Measurements from ENCODE around the gene EPN3. TPM values are rescaled to one million over a fixed set of nuclear protein-coding genes. Genes with fewer than 3 reads are reported as not detected.

Gene EPN3
- total RNA-seq, 1 donor from 2014 or later, result not detected

DNA sequence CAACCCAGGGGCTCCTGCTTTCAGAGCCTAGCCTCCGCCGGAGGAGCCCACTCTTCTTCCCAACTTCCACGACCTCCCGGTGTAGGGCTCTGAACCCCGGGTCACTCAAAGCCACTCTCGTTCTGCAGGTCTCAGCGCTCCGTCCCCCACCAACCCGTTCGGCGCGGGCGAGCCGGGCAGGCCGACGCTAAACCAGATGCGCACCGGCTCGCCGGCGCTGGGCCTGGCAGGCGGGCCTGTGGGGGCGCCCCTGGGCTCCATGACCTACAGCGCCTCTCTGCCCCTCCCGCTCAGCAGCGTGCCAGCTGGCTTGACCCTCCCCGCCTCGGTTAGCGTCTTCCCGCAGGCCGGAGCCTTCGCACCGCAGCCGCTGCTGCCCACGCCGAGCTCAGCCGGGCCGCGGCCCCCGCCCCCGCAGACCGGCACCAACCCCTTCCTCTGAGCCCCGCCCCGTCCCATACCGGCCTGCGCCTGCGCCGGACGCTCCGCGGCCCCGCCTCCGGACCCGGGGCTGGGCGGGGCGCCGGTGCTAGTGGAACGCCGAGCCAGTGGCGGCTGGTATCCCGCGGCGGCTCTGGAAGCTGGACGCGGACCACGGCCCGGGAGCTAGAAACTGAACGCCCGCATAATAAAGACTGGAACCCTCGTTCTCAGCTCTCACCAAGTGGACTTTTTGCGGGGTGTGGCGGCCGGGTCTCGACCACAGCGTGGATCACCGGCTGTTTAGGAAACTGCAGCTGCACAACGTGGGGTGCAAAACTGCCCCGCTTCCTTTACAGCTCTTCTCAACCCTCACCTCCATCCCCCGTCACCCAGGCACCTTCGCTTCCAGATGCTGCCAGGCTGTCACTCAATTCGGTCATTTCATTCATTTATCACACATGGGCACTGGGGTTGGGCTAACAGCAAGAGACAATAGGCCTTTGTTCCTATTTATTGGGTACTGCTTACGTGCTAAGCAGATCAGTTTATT is 9.5 kb downstream of the EPN3 start:
- no peaks in the 10 kb centered on the region for H3K36me3 Mint-ChIP-seq (ENCODE audit: low read depth)
- H3K4me1 Mint-ChIP-seq (ENCODE audit: low read depth), result peaks cover 23% of the 10 kb centered on the region
- H3K27ac Mint-ChIP-seq, result peak overlapping the region; percentile 55
- H3K27me3 Mint-ChIP-seq (ENCODE audit: insufficient read depth), result peaks cover 15% of the 10 kb centered on the region
- peak overlapping the region; percentile 64 for H3K4me3 Mint-ChIP-seq
- intact Hi-C loops (cut with micrococcal nuclease), result loop anchor here (1.0 kb wide), 4 partner anchors 18 to 165 kb away; partner anchors contain the start of genes ANKRD40 and CACNA1G
- H3K9me3 Mint-ChIP-seq, result no peaks in the 10 kb centered on the region
- DNase-seq (ENCODE audit: low spot score), result peak; percentile 87

DNA sequence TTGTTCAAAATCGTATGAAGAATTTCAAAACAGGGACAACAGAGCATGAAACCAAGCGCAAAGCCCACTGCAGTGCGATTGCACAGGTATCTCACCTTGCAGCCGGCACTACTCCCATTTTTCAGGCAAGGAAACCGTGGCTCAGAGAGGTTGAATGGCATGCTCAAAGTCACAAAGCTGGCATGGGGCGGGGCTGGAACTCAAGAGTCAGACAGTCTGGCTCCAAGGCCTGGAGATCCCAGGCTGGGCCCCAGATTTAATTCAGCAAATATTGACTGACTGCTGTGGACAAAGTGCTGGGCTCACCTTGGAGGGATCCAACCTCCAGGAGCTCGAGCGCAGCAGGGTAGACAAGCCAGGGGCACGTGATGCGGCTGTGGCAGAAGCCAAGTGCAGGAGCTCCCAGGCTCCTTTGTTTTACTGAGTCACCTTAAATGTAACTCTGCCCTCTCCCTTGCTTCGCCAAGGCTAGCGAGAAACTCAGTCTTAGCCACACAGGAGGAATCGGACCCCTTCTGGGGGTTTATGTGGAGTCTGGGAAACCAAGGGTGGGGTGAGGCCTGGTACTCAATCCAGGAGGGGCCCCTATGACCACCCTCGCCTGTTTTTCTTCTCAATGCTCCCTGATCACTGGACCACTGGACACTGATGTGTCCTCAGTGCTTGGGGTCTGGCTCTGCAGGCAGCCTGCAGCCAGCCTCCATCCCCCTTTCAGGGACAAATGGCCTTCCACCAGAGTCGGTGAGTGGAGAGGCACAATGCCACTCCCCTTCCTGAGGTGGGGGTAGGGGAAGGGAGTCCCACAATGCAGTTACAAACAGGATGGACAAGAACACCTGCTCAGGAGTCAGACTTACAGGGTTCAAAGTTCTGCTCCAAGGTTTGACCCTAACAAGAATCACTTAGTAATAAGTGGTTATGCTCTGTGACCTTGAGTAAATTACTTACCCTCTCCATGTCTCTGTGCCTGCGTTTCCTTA is 10.6 kb downstream of the EPN3 start:
- peaks cover 15% of the 10 kb centered on the region for H3K27me3 Mint-ChIP-seq (ENCODE audit: insufficient read depth)
- intact Hi-C loops (cut with micrococcal nuclease), result loop anchor here (1.0 kb wide), 4 partner anchors 17 to 164 kb away; partner anchors contain the start of genes ANKRD40 and CACNA1G
- peak overlapping the region; percentile 64 for H3K4me3 Mint-ChIP-seq
- H3K36me3 Mint-ChIP-seq (ENCODE audit: low read depth), result no peaks in the 10 kb centered on the region
- H3K4me1 Mint-ChIP-seq (ENCODE audit: low read depth), result peaks cover 23% of the 10 kb centered on the region
- no peak overlapping the region for H3K27ac Mint-ChIP-seq
- no peaks in the 10 kb centered on the region for H3K9me3 Mint-ChIP-seq
- no peak for DNase-seq (ENCODE audit: low spot score)

DNA sequence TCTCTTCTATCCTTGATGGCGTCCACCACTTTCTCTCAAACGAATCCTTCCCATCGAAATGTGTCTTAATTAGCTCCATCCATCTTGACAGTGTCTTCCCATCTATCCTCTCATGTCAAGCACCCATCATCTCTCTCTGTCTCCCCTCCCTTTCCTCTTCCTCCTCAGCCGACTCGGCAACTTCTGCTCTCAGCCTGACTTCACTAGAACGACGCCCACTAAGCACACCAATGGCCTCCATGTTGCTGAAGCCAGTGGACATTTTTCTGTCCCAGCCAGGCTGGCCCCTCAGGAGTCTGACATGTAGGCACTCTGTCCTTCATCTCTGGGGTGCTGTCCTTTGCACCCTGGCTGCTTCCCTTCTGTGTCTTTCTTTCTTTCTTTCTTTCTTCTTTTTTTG is 12.0 kb downstream of the EPN3 start:
- Mint-ChIP-seq H3K36me3 (ENCODE audit: low read depth) (no peaks in the 10 kb centered on the region), H3K27me3 (ENCODE audit: insufficient read depth) (peaks cover 15% of the 10 kb centered on the region), H3K27ac (no peak overlapping the region), H3K4me3 (no peak overlapping the region), H3K4me1 (ENCODE audit: low read depth) (peaks cover 23% of the 10 kb centered on the region), H3K9me3 (no peaks in the 10 kb centered on the region)
- intact Hi-C loops (cut with micrococcal nuclease), result no loop called here
- no peak for DNase-seq (ENCODE audit: low spot score)

DNA sequence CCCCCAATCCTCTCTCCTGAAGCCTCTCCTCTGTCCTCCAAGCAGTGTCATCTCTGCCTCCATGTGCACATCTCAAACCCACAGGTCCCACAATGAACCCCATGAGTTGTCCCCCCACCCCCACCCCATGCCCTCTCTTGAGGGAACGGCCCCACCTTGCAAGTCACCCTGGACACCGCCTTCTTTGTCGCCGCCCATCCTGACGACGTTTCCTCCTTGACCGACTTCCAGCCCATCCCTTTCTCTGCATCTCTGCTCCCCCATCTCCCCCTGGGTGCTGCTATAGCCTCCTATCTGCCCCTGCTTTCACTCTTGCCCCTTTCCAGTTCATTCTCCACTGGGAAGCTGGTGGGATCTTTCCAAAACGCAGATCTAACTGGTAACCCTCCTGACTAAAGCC is 12.8 kb downstream of the EPN3 start:
- no peaks in the 10 kb centered on the region for H3K9me3 Mint-ChIP-seq
- DNase-seq (ENCODE audit: low spot score), result no peak
- H3K4me1 Mint-ChIP-seq (ENCODE audit: low read depth), result peaks cover 23% of the 10 kb centered on the region
- H3K27ac Mint-ChIP-seq, result no peak overlapping the region
- intact Hi-C loops (cut with micrococcal nuclease), result no loop called here
- no peaks in the 10 kb centered on the region for H3K36me3 Mint-ChIP-seq (ENCODE audit: low read depth)
- no peak overlapping the region for H3K4me3 Mint-ChIP-seq
- peaks cover 12% of the 10 kb centered on the region for H3K27me3 Mint-ChIP-seq (ENCODE audit: insufficient read depth)

DNA sequence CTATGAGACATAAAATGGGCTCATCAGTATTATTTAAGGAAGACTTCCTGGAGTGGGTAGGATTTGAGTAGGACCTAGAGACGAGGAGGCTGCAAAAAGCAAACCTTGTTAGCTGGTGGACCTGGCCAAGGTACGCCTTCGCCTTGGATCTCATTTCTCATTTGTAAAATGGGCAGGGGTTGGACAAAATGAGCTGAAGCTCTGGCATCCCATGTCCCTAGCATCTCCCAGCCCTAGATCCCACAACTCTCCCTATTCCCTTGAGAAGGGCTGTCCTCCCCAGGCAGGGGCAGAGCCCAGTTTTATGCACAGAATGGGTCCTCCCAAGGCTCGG is 14.1 kb downstream of the EPN3 start:
- Mint-ChIP-seq H3K9me3 (no peaks in the 10 kb centered on the region), H3K36me3 (ENCODE audit: low read depth) (no peaks in the 10 kb centered on the region), H3K27me3 (ENCODE audit: insufficient read depth) (peaks cover 12% of the 10 kb centered on the region), H3K4me1 (ENCODE audit: low read depth) (peaks cover 19% of the 10 kb centered on the region), H3K4me3 (peak overlapping the region; percentile 47), H3K27ac (no peak overlapping the region)
- DNase-seq (ENCODE audit: low spot score), result no peak
- intact Hi-C loops (cut with micrococcal nuclease), result loop anchor here (1.0 to 2.0 kb wide), 10 partner anchors 14 to 410 kb away; partner anchors contain the start of genes CACNA1G, LUC7L3, MYCBPAP and RSAD1

DNA sequence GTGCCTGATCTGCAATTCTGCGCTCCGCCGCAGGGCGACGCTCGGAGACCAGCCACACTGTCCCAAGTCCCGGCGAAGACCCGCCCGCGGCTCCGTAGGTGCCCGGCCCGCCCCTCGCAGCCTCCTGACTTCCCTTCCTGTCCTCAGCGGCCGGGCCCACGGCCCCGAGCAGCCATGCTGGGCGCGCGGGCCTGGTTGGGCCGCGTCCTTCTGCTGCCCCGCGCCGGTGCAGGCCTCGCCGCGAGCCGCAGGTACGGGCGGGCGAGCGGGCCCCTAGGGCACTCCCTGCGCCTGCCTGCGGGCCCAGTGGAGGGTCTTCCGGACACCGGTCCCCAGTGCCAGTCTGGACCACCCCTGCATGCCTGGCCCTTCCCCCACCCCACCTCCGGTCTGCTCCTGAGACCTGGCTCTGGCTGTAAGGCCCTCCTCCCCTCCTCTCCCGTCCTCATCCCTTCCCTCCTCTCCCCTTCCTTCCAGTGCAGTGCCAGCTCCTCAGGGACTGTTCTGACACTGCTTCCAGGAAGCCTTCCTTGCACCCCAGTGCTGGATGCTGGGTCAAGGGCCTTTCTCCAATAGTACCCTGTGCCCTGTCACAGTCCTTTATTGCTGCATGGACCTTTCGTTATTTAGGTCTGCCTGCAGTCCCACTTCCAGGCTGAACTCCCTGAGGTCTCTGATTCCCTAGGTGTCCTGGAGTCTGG is 14.7 kb downstream of the EPN3 start, which contains the start of gene SPATA20:
Gene SPATA20, plus strand, starts transcription at position 140 of the 701 bp plus-strand sequence. Its CDS starts 35 bp downstream, at position 175.
- peak within 1 kb of the TSS; percentile 79 for H3K27ac Mint-ChIP-seq

DNA sequence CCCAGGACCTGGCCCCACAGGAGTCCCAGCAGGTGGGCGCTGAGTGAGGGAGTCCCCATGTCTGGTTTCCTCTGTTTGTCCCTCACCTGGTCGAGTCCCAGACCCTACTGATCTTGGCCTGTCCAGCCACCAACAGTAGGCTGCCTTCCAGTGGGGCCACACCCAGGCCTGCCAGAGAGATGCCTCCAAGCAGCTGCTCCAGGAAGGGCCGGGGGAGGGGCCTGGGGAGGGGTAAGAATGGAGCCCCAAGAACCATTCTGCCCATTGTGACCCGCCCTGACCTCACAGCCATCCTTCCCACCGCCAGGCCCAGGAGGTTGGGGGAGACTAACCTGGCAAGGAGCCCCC is 15.2 kb downstream of the EPN3 start:
- H3K9me3 Mint-ChIP-seq, result no peaks in the 10 kb centered on the region
- no peak for DNase-seq (ENCODE audit: low spot score)
- intact Hi-C loops (cut with micrococcal nuclease), result loop anchor here (1.0 to 2.0 kb wide), 10 partner anchors 13 to 409 kb away; partner anchors contain the start of genes CACNA1G, LUC7L3, MYCBPAP and RSAD1
- H3K4me3 Mint-ChIP-seq, result peak overlapping the region; percentile 77
- H3K27me3 Mint-ChIP-seq (ENCODE audit: insufficient read depth), result peaks cover 12% of the 10 kb centered on the region
- peak overlapping the region; percentile 79 for H3K27ac Mint-ChIP-seq
- H3K4me1 Mint-ChIP-seq (ENCODE audit: low read depth), result peaks cover 11% of the 10 kb centered on the region
- H3K36me3 Mint-ChIP-seq (ENCODE audit: low read depth), result no peaks in the 10 kb centered on the region

More for the DNA sequence above, 14.7 kb downstream of the EPN3 start, which contains the start of gene SPATA20:
- peaks cover 16% of the 10 kb centered on the region for H3K4me1 Mint-ChIP-seq (ENCODE audit: low read depth)
- H3K9me3 Mint-ChIP-seq, result no peaks in the 10 kb centered on the region
- H3K4me3 Mint-ChIP-seq, result peak within 1 kb of the TSS; percentile 77
- DNase-seq (ENCODE audit: low spot score), result peak; percentile 81
- H3K27me3 Mint-ChIP-seq (ENCODE audit: insufficient read depth), result peaks cover 12% of the 10 kb centered on the region
- no peaks in the 10 kb centered on the region for H3K36me3 Mint-ChIP-seq (ENCODE audit: low read depth)
- intact Hi-C loops (cut with micrococcal nuclease), result loop anchor here (1.0 to 2.0 kb wide), 10 partner anchors 13 to 410 kb away; partner anchors contain the start of genes CACNA1G, LUC7L3, MYCBPAP and RSAD1

DNA sequence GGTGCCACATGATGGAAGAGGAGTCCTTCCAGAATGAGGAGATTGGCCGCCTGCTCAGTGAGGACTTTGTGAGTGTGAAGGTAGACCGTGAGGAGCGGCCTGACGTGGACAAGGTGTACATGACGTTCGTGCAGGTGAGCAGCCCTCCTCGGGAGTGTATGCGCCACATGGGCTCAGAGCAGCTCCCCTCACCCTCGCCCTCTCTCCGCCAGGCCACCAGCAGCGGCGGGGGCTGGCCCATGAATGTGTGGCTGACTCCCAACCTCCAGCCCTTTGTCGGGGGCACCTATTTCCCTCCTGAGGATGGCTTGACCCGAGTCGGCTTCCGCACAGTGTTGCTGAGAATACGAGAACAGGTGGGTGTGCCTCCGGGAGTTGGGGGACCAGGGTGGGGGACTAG is 16.3 kb downstream of the EPN3 start:
- no peaks in the 10 kb centered on the region for H3K9me3 Mint-ChIP-seq
- H3K36me3 Mint-ChIP-seq (ENCODE audit: low read depth), result no peaks in the 10 kb centered on the region
- peaks cover 12% of the 10 kb centered on the region for H3K27me3 Mint-ChIP-seq (ENCODE audit: insufficient read depth)
- intact Hi-C loops (cut with micrococcal nuclease), result no loop called here
- no peak for DNase-seq (ENCODE audit: low spot score)
- peaks cover 9% of the 10 kb centered on the region for H3K4me1 Mint-ChIP-seq (ENCODE audit: low read depth)
- H3K27ac Mint-ChIP-seq, result no peak overlapping the region
- no peak overlapping the region for H3K4me3 Mint-ChIP-seq

DNA sequence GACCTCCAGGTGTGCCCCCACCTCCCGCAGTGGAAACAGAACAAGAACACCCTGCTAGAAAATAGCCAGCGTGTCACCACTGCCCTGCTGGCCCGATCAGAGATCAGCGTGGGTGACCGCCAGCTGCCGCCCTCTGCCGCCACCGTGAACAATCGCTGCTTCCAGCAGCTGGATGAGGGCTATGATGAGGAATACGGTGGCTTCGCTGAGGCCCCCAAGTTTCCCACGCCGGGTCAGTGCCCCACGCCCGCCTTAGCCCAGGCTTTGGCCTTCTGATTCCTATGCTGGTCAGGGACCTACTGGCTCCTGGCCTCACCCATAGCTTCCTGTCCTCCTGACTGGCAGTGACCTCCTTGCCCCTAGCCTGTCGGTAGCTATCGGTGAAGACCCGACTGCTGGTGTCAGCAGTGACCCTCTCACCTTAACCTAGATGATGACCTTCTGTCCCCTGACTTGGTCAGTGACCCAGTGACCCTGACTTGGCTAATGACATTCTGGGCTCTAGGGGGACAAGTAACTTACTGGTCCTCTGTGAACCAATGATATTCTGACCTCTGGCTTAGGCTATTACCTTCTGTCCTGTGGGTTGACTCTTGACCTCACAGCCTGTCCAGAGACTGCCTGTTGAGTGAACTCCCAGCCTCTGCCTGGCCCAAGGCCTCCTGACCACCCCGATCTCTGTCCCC is 16.9 kb downstream of the EPN3 start:
- Mint-ChIP-seq H3K4me1 (ENCODE audit: low read depth) (peaks cover 9% of the 10 kb centered on the region), H3K36me3 (ENCODE audit: low read depth) (no peaks in the 10 kb centered on the region), H3K9me3 (no peaks in the 10 kb centered on the region), H3K4me3 (no peak overlapping the region), H3K27me3 (ENCODE audit: insufficient read depth) (peaks cover 8% of the 10 kb centered on the region), H3K27ac (no peak overlapping the region)
- DNase-seq (ENCODE audit: low spot score), result no peak
- intact Hi-C loops (cut with micrococcal nuclease), result no loop called here

DNA sequence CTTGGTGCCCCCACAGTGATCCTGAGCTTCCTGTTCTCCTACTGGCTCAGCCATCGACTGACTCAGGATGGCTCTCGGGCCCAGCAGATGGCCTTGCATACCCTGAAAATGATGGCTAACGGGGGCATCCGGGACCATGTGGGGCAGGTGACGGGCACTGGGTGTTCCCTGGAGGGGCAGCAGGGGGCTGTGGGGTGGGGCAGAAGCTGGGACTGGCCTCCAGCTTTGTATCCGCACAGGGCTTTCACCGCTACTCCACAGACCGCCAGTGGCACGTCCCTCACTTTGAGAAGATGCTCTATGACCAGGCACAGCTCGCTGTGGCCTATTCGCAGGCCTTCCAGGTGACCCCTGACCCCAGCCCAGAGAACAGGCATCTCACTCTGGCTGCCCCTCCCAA is 17.4 kb downstream of the EPN3 start:
- Mint-ChIP-seq H3K4me1 (ENCODE audit: low read depth) (peaks cover 9% of the 10 kb centered on the region), H3K27ac (no peak overlapping the region), H3K27me3 (ENCODE audit: insufficient read depth) (peaks cover 8% of the 10 kb centered on the region), H3K4me3 (no peak overlapping the region), H3K36me3 (ENCODE audit: low read depth) (no peaks in the 10 kb centered on the region), H3K9me3 (no peaks in the 10 kb centered on the region)
- intact Hi-C loops (cut with micrococcal nuclease), result no loop called here
- no peak for DNase-seq (ENCODE audit: low spot score)

DNA sequence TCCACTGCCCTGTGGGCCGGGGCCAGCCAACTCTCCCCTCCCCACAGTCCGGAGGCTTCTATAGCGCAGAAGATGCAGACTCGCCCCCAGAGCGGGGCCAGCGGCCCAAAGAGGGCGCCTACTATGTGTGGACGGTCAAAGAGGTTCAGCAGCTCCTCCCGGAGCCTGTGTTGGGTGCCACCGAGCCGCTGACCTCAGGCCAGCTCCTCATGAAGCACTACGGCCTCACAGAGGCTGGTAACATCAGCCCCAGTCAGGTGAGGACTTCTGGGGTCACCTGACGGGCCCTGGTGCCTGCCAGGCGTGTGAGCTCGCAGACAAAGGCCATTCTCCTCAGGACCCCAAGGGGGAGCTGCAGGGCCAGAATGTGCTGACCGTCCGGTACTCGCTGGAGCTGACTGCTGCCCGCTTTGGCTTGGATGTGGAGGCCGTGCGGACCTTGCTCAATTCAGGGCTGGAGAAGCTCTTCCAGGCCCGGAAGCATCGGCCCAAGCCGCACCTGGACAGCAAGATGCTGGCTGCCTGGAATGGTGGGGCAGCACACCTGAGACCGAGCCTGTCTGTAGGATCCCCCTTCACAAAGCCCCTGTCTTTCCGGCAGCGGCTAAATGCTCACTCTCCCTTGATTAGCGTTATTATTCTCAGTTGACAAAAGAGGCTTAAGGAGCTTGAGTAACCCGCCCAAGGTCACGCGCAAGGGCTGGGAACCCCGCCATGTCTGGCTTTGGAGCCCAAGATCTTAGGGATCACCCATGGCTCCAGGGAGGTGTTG is 18.3 kb downstream of the EPN3 start:
- Mint-ChIP-seq H3K9me3 (no peaks in the 10 kb centered on the region), H3K36me3 (ENCODE audit: low read depth) (no peaks in the 10 kb centered on the region), H3K4me1 (ENCODE audit: low read depth) (peaks cover 9% of the 10 kb centered on the region), H3K4me3 (no peak overlapping the region), H3K27me3 (ENCODE audit: insufficient read depth) (peaks cover 2% of the 10 kb centered on the region), H3K27ac (no peak overlapping the region)
- DNase-seq (ENCODE audit: low spot score), result no peak
- intact Hi-C loops (cut with micrococcal nuclease), result no loop called here
